22Rv1 (cell line): ENCODE data around the gene FAM168A.

Source experiments
- H3K27ac ChIP-seq: fragments of 450-650 bp; 2 replicates; pipeline ENCODE4 v1.5.1; 2017
- ZFX ChIP-seq: fragments of 450-650 bp; IDR thresholded peaks from 2 replicates; pipeline ENCODE4 v1.6.1; 2017; ENCODE audit warnings: antibody characterized with exemption, borderline replicate concordance
- TF ChIP-seq, protein P1 (sequence below): fragments of 450-650 bp; IDR thresholded peaks from 2 replicates; pipeline ENCODE4 v1.5.1; 2017; ENCODE audit warnings: mild to moderate bottlenecking

Gene FAM168A

GRCh38 chr11:73388265-73389133, 209.4 kb downstream of the FAM168A start:
- TF ChIP-seq, protein P1, sequence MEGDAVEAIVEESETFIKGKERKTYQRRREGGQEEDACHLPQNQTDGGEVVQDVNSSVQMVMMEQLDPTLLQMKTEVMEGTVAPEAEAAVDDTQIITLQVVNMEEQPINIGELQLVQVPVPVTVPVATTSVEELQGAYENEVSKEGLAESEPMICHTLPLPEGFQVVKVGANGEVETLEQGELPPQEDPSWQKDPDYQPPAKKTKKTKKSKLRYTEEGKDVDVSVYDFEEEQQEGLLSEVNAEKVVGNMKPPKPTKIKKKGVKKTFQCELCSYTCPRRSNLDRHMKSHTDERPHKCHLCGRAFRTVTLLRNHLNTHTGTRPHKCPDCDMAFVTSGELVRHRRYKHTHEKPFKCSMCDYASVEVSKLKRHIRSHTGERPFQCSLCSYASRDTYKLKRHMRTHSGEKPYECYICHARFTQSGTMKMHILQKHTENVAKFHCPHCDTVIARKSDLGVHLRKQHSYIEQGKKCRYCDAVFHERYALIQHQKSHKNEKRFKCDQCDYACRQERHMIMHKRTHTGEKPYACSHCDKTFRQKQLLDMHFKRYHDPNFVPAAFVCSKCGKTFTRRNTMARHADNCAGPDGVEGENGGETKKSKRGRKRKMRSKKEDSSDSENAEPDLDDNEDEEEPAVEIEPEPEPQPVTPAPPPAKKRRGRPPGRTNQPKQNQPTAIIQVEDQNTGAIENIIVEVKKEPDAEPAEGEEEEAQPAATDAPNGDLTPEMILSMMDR: no peak
- no peak for TF ChIP-seq ZFX
- H3K27ac ChIP-seq: no peak overlapping the region

DNA sequence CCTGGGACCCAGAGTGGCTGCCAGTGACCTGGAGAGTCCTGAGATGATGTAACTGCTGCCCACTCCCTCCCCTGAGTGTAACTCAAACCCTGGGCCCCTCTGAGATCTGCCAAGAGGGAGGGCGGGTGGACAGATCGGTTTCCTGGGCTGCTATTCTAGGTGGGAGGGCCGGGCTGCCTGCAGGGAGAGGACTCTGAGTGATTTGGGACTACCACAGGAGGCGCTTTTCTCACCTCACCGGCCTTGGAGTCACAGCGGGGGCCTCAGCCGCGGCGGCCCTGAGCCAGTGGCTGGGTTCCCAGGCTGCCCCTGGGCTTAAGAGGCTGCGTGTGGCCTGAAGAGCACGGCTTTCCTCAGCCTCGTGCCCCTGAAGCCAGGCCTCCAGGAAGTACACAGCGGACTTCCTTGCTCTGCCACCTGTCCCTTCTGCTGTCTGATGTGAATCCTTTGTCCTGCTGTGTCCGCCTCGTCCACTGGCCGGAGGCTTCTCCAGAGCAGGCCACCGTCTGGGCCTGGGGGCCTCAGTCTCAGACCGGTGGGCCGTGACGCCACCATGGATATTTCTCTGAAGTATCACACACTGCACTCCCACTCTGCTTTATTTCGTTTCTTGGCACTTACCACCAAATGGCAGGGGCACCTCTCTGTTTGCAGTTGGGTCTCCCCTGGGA, 210.2 kb downstream of the FAM168A start:
- H3K27ac ChIP-seq: no peak overlapping the region
- TF ChIP-seq, protein P1: no peak

DNA sequence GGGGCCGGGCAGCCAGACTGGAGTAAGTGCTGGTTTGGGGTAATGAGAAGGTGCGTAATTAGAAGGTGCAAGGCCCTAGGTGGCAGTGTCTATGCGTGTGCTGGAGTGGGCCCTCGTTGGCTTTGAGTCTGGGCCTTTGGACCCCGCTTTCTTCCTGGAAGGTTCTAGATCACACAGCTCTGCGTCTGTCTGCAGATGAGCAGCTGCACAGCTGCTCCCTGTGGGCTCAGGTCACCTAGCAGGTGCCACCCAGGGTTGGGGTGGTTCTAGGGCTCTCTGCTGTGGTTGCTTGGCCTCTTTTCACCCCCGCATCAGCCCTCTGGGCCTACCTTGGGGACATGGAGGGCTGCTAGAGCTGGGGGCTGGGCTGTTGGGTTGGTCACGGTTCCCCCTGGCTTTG, 211.4 kb downstream of the FAM168A start:
- TF ChIP-seq, protein P1: no peak
- TF ChIP-seq ZFX: no peak
- H3K27ac ChIP-seq: no peak overlapping the region

DNA sequence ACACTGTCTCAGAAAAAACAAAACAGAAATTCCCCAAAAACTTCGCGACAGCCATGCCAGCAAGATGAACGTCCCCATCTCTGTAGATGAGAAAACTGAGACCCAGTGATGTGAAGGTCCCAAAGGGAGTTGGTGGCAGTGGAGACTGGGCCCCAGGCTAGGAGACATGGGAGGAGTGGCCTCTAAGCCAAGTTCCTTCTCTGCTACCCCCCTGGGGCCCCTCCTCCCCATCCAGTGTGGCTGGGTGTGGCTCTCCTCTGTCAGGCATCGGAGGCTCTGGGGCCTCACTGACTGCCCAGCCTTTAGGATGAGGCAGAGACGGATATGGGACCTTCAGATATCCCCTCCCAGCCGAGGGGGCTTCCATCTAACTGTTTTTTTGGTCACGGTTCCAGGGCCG, 211.9 kb downstream of the FAM168A start:
- TF ChIP-seq ZFX: no peak
- TF ChIP-seq, protein P1: no peak
- H3K27ac ChIP-seq: no peak overlapping the region

- no peak overlapping the region for H3K27ac ChIP-seq
These were observed 212.8 kb downstream of the FAM168A start for GRCh38 chr11:73384872-73385689.

GRCh38 chr11:73384531-73384871, 213.4 kb downstream of the FAM168A start:
- no peak for TF ChIP-seq ZFX
- TF ChIP-seq, protein P1: no peak
- H3K27ac ChIP-seq: no peak overlapping the region

More at GRCh38 chr11:73384872-73385689, 212.8 kb downstream of the FAM168A start:
- TF ChIP-seq, protein P1: no peak
- TF ChIP-seq ZFX: no peak

DNA sequence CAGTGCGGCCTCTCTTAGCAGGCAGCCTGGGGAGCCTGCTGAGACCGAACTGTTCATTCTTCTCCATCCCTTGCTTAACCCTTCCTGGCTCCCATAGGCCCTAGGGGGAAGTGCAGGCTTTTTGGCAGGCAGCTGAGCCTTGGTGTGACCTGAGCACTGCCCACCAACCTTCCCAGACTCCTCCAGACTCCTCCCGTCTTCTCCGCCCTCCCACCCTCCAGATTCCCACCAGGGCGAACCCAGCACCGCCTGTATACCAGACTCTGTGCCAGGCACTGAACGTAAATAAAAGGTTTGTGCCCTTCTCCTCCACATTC, 213.8 kb downstream of the FAM168A start:
- no peak overlapping the region for H3K27ac ChIP-seq
- TF ChIP-seq ZFX: no peak
- TF ChIP-seq, protein P1: no peak
